Endothelial cell of umbilical vein (primary cell): ENCODE measurements around the gene PEX16.

Source experiments
- FOS ChIP-seq: IDR thresholded peaks from 2 replicates; pipeline ENCODE4 v1.6.1; 2011; ENCODE audit warnings: mild to moderate bottlenecking, low read length, moderate library complexity, borderline replicate concordance; ENCODE audit not compliant: insufficient read depth
- POLR2A ChIP-seq: IDR thresholded peaks from 2 replicates; pipeline ENCODE4 v1.6.1; 2012; ENCODE audit warnings: low read depth, mild to moderate bottlenecking, control low read depth, low read length

- TF ChIP-seq POLR2A (no peak), FOS (no peak)
Observed at GRCh38 chr11:45919806-45920530, 2.3 kb upstream of the PEX16 start.
